WTC11 (cell line): ENCODE data around the gene MAGED1. TPM values are rescaled to one million over a fixed set of nuclear protein-coding genes. Genes with fewer than 3 reads are reported as not detected.

Experiments
- ATAC-seq: fragments of 200-7000 bp; cut with Tn5 transposase; 2 replicates; pipeline ENCODE4 v1.10.0; 2021; ENCODE audit warnings: mild to moderate bottlenecking, moderate library complexity
- CTCF ChIA-PET: fragments of 300-600 bp; sonication (Branson Sonifier 250); formaldehyde crosslinking; loops from one replicate; lab custom pipeline; 2021; ENCODE audit warnings: antibody characterized with exemption; lab: Charles Lee
- POLR2A ChIA-PET: fragments of 350-600 bp; sonication (Branson Sonifier 250); formaldehyde crosslinking; loops from one replicate; lab custom pipeline; 2021; ENCODE audit warnings: antibody characterized with exemption; lab: Charles Lee
- DNase-seq: peaks from one replicate; pipeline ENCODE4 v3.0.0; 2021; ENCODE audit warnings: low spot score
- H3K27ac Mint-ChIP-seq: 2 replicates; pipeline ENCODE4 v1.8.0; 2021; ENCODE audit warnings: mixed read lengths
- H3K27me3 Mint-ChIP-seq: 2 replicates; pipeline ENCODE4 v1.8.0; 2021; ENCODE audit warnings: low read depth, mild to moderate bottlenecking, moderate library complexity, mixed read lengths
- H3K36me3 Mint-ChIP-seq: 2 replicates; pipeline ENCODE4 v1.8.0; 2021; ENCODE audit warnings: mixed read lengths
- H3K4me1 Mint-ChIP-seq: 2 replicates; pipeline ENCODE4 v1.8.0; 2022; ENCODE audit warnings: mixed read lengths
- H3K4me3 Mint-ChIP-seq: 2 replicates; pipeline ENCODE4 v1.8.0; 2021; ENCODE audit warnings: mild to moderate bottlenecking, moderate library complexity, mixed read lengths
- H3K9me3 Mint-ChIP-seq: 2 replicates; pipeline ENCODE4 v1.8.0; 2021; ENCODE audit warnings: mixed read lengths
- ATF1 ChIP-seq: sonication (generic); formaldehyde crosslinking; IDR thresholded peaks from 2 replicates; pipeline ENCODE4 v1.8.1; 2023; ENCODE audit warnings: mild to moderate bottlenecking, moderate library complexity, missing genetic modification reagents
- CBFB ChIP-seq: sonication (generic); formaldehyde crosslinking; IDR thresholded peaks from 2 replicates; pipeline ENCODE4 v1.8.1; 2022; ENCODE audit warnings: mild to moderate bottlenecking, low read depth, missing genetic modification reagents
- CDX4 ChIP-seq: fragments of 250-450 bp; sonication (Bioruptor Pico); IDR thresholded peaks from 2 replicates; pipeline ENCODE4 v1.9.0; 2021; ENCODE audit warnings: moderate library complexity, mild to moderate bottlenecking, inconsistent platforms, borderline replicate concordance
- CREB1 ChIP-seq: sonication (generic); formaldehyde crosslinking; IDR thresholded peaks from 2 replicates; pipeline ENCODE4 v1.8.0; 2023; ENCODE audit warnings: mild to moderate bottlenecking, missing genetic modification reagents
- ESRRA ChIP-seq: sonication (generic); formaldehyde crosslinking; IDR thresholded peaks from 2 replicates; pipeline ENCODE4 v1.8.1; 2022; ENCODE audit warnings: mild to moderate bottlenecking, missing genetic modification reagents, borderline replicate concordance
- FOXP1 ChIP-seq: sonication (generic); formaldehyde crosslinking; IDR thresholded peaks from 2 replicates; pipeline ENCODE4 v1.8.0; 2022; ENCODE audit warnings: missing genetic modification reagents, mild to moderate bottlenecking, moderate library complexity, borderline replicate concordance
- IRF2 ChIP-seq: sonication (generic); formaldehyde crosslinking; IDR thresholded peaks from 2 replicates; pipeline ENCODE4 v1.8.0; 2022; ENCODE audit warnings: low read depth, missing genetic modification reagents, borderline replicate concordance
- JUN ChIP-seq: sonication (generic); formaldehyde crosslinking; IDR thresholded peaks from 2 replicates; pipeline ENCODE4 v1.8.0; 2023; ENCODE audit warnings: mild to moderate bottlenecking, missing genetic modification reagents
- NFATC4 ChIP-seq: fragments of 250-450 bp; sonication (Bioruptor Pico); IDR thresholded peaks from 2 replicates; pipeline ENCODE4 v1.9.0; 2021; ENCODE audit warnings: mild to moderate bottlenecking
- NR2C2 ChIP-seq: sonication (generic); formaldehyde crosslinking; IDR thresholded peaks from 2 replicates; pipeline ENCODE4 v1.8.0; 2022; ENCODE audit warnings: mild to moderate bottlenecking, missing genetic modification reagents
- RORB ChIP-seq: fragments of 250-450 bp; sonication (Bioruptor Pico); IDR thresholded peaks from 2 replicates; pipeline ENCODE4 v1.9.0; 2021; ENCODE audit warnings: mild to moderate bottlenecking
- SMAD3 ChIP-seq: sonication (generic); formaldehyde crosslinking; IDR thresholded peaks from 2 replicates; pipeline ENCODE4 v1.8.0; 2022; ENCODE audit warnings: missing genetic modification reagents, mild to moderate bottlenecking, borderline replicate concordance
- TEAD1 ChIP-seq: sonication (generic); formaldehyde crosslinking; IDR thresholded peaks from 2 replicates; pipeline ENCODE4 v1.8.0; 2022; ENCODE audit warnings: mild to moderate bottlenecking, missing genetic modification reagents
- ZNF138 ChIP-seq: sonication (generic); formaldehyde crosslinking; conservative IDR thresholded peaks from 2 replicates; pipeline ENCODE4 v1.8.1; 2022; ENCODE audit warnings: mild to moderate bottlenecking, moderate library complexity, missing genetic modification reagents
- ZNF219 ChIP-seq: sonication (generic); formaldehyde crosslinking; IDR thresholded peaks from 2 replicates; pipeline ENCODE4 v1.8.0; 2023; ENCODE audit warnings: missing genetic modification reagents, mild to moderate bottlenecking, borderline replicate concordance
- ZNF281 ChIP-seq: sonication (generic); formaldehyde crosslinking; IDR thresholded peaks from 2 replicates; pipeline ENCODE4 v1.8.0; 2023; ENCODE audit warnings: mild to moderate bottlenecking, missing genetic modification reagents
- ZSCAN18 ChIP-seq: fragments of 250-450 bp; sonication (Bioruptor Pico); IDR thresholded peaks from 2 replicates; pipeline ENCODE4 v2.1.2; 2022; ENCODE audit warnings: mild to moderate bottlenecking, moderate library complexity
- total RNA-seq: library from RNA; stranded (reverse); gene quantifications from 3 replicates; pipeline ENCODE4 v1.2.3, GENCODE V29; 2021
- TF ChIP-seq, protein P1 (sequence below): sonication (generic); formaldehyde crosslinking; IDR thresholded peaks from 2 replicates; pipeline ENCODE4 v1.8.1; 2023; ENCODE audit warnings: mild to moderate bottlenecking, missing genetic modification reagents
- TF ChIP-seq, protein P2 (sequence below): sonication (generic); formaldehyde crosslinking; conservative IDR thresholded peaks from 2 replicates; pipeline ENCODE4 v1.8.1; 2022; ENCODE audit warnings: mild to moderate bottlenecking, missing genetic modification reagents
- TF ChIP-seq, protein P3 (sequence below): sonication (generic); formaldehyde crosslinking; IDR thresholded peaks from 2 replicates; pipeline ENCODE4 v1.8.1; 2022; ENCODE audit warnings: mild to moderate bottlenecking, moderate library complexity, missing genetic modification reagents
- TF ChIP-seq, protein P4 (sequence below): sonication (generic); formaldehyde crosslinking; IDR thresholded peaks from 2 replicates; pipeline ENCODE4 v1.8.1; 2023; ENCODE audit warnings: mild to moderate bottlenecking, missing genetic modification reagents

Gene MAGED1
- total RNA-seq, 1 experiment from 2014 or later, result 135 TPM

- TF ChIP-seq TEAD1 (CRISPR knock-in tag) (no peak), CREB1 (CRISPR knock-in tag) (no peak)
These were observed at the start of gene MAGED1 (continued) for GRCh38 chrX:51892921-51893745.

- DNase-seq (peak; percentile 12), ATAC-seq (peak; percentile 78)
- no peaks in the 10 kb centered on the region for H3K27me3 Mint-ChIP-seq
- TF ChIP-seq, protein P1, sequence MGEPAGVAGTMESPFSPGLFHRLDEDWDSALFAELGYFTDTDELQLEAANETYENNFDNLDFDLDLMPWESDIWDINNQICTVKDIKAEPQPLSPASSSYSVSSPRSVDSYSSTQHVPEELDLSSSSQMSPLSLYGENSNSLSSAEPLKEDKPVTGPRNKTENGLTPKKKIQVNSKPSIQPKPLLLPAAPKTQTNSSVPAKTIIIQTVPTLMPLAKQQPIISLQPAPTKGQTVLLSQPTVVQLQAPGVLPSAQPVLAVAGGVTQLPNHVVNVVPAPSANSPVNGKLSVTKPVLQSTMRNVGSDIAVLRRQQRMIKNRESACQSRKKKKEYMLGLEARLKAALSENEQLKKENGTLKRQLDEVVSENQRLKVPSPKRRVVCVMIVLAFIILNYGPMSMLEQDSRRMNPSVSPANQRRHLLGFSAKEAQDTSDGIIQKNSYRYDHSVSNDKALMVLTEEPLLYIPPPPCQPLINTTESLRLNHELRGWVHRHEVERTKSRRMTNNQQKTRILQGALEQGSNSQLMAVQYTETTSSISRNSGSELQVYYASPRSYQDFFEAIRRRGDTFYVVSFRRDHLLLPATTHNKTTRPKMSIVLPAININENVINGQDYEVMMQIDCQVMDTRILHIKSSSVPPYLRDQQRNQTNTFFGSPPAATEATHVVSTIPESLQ (CRISPR knock-in tag), result no peak
- TF ChIP-seq ZNF281 (no peak), ATF1 (CRISPR knock-in tag) (no peak), JUN (CRISPR knock-in tag) (no peak), ZNF138 (CRISPR knock-in tag) (no peak), TEAD1 (CRISPR knock-in tag) (no peak), RORB (CRISPR knock-in tag) (no peak), FOXP1 (CRISPR knock-in tag) (no peak), CBFB (CRISPR knock-in tag) (no peak), ZNF219 (CRISPR knock-in tag) (no peak), ESRRA (CRISPR knock-in tag) (no peak), IRF2 (no peak), CDX4 (CRISPR knock-in tag) (no peak), SMAD3 (CRISPR knock-in tag) (no peak), NFATC4 (no peak), ZSCAN18 (CRISPR knock-in tag) (no peak), NR2C2 (CRISPR knock-in tag) (no peak)
- TF ChIP-seq, protein P2, sequence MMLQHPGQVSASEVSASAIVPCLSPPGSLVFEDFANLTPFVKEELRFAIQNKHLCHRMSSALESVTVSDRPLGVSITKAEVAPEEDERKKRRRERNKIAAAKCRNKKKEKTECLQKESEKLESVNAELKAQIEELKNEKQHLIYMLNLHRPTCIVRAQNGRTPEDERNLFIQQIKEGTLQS, result no peak
- TF ChIP-seq, protein P3, sequence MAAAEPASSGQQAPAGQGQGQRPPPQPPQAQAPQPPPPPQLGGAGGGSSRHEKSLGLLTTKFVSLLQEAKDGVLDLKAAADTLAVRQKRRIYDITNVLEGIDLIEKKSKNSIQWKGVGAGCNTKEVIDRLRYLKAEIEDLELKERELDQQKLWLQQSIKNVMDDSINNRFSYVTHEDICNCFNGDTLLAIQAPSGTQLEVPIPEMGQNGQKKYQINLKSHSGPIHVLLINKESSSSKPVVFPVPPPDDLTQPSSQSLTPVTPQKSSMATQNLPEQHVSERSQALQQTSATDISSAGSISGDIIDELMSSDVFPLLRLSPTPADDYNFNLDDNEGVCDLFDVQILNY (CRISPR knock-in tag), result no peak
- TF ChIP-seq, protein P4, sequence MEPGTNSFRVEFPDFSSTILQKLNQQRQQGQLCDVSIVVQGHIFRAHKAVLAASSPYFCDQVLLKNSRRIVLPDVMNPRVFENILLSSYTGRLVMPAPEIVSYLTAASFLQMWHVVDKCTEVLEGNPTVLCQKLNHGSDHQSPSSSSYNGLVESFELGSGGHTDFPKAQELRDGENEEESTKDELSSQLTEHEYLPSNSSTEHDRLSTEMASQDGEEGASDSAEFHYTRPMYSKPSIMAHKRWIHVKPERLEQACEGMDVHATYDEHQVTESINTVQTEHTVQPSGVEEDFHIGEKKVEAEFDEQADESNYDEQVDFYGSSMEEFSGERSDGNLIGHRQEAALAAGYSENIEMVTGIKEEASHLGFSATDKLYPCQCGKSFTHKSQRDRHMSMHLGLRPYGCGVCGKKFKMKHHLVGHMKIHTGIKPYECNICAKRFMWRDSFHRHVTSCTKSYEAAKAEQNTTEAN, result no peak
- TF ChIP-seq, all 79 proteins: peak for 0
- Mint-ChIP-seq H3K4me1 (peaks cover 53% of the 10 kb centered on the region), H3K9me3 (peaks cover 7% of the 10 kb centered on the region), H3K4me3 (no peak overlapping the region), H3K36me3 (peaks cover 24% of the 10 kb centered on the region), H3K27ac (no peak overlapping the region)
- ChIA-PET POLR2A (no interaction called here), CTCF (no interaction called here)
These were observed 46.0 kb upstream of the MAGED1 start for GRCh38 chrX:51847463-51847862.
